Large intestine (tissue), 3 donors: ENCODE results near the gene MBOAT7. TPM values are rescaled to one million over a fixed set of nuclear protein-coding genes. Genes with fewer than 3 reads are reported as not detected.

Experiments used
- DNase-seq, 2 donors: peaks; one replicate each; pipeline versions ENCODE4 v3.0.0 to v3.0.0-alpha.2; 2013
- H3K27ac ChIP-seq: one replicate; pipeline ENCODE4 v1.5.1; 2013; ENCODE audit warnings: low read length
- H3K27me3 ChIP-seq: 2 replicates; pipeline ENCODE4 v1.6.1; 2013; ENCODE audit warnings: low read length; ENCODE audit not compliant: control insufficient read depth, insufficient read depth
- H3K36me3 ChIP-seq: 2 replicates; pipeline ENCODE4 v1.6.1; 2013; ENCODE audit warnings: low read length; ENCODE audit not compliant: control insufficient read depth, insufficient read depth
- H3K4me1 ChIP-seq: one replicate; pipeline ENCODE4 v1.6.1; 2013; ENCODE audit warnings: low read length; ENCODE audit not compliant: control insufficient read depth, insufficient read depth
- H3K4me3 ChIP-seq: one replicate; pipeline ENCODE4 v1.5.1; 2013; ENCODE audit warnings: low read length
- H3K9me3 ChIP-seq: one replicate; pipeline ENCODE4 v1.6.1; 2013; ENCODE audit warnings: mild to moderate bottlenecking, low read depth, low read length, moderate library complexity; ENCODE audit not compliant: control insufficient read depth
- WGBS: methylation state at CpG from one replicate; pipeline ENCODE4 v1.1.5; 2013; ENCODE audit warnings: low lambda C conversion rate; ENCODE audit not compliant: insufficient coverage; 5-methylcytosine and 5-hydroxymethylcytosine counted together
- polyA plus RNA-seq: library from polyadenylated mRNA; unstranded; fragments of 120-200 nt; gene quantifications from one replicate; pipeline ENCODE4 v1.2.1, GENCODE V29; 2013

MBOAT7 gene
- polyA plus RNA-seq, 1 donor = 97.9 TPM

GRCh38 chr19:54142166-54142780 lies 47.1 kb downstream of the MBOAT7 start:
- H3K4me3 ChIP-seq = no peak overlapping the region
- no peaks in the 10 kb centered on the region for H3K27me3 ChIP-seq
- peaks cover 19% of the 10 kb centered on the region for H3K4me1 ChIP-seq
- no peak for DNase-seq
- no peaks in the 10 kb centered on the region for H3K9me3 ChIP-seq
- H3K36me3 ChIP-seq = peaks cover 75% of the 10 kb centered on the region
- WGBS = no CpG with 5 or more reads among the region's 7 CpGs
- H3K27ac ChIP-seq = no peak overlapping the region

- Histone ChIP-seq H3K27me3 (no peaks in the 10 kb centered on the region), H3K4me1 (peaks cover 19% of the 10 kb centered on the region), H3K4me3 (no peak overlapping the region), H3K9me3 (no peaks in the 10 kb centered on the region), H3K36me3 (peaks cover 66% of the 10 kb centered on the region), H3K27ac (no peak overlapping the region)
- no peak for DNase-seq
- no CpG with 5 or more reads among the region's 3 CpGs for WGBS
Observed at GRCh38 chr19:54141356-54141755, 48.0 kb downstream of the MBOAT7 start.

- Histone ChIP-seq H3K27ac (no peak overlapping the region), H3K36me3 (peaks cover 39% of the 10 kb centered on the region), H3K27me3 (no peaks in the 10 kb centered on the region), H3K4me3 (peak overlapping the region; percentile 72), H3K4me1 (peaks cover 25% of the 10 kb centered on the region), H3K9me3 (no peaks in the 10 kb centered on the region)
- no CpG with 5 or more reads among the region's 31 CpGs for WGBS
- no peak for DNase-seq
Observed at GRCh38 chr19:54138489-54139256, 50.7 kb downstream of the MBOAT7 start.

GRCh38 chr19:54137699-54138488 lies 51.5 kb downstream of the MBOAT7 start, which contains the start of gene CNOT3:
Gene CNOT3 (plus strand): TSS chr19:54137762. CDS start chr19:54142979, 5,217 bp downstream.
- WGBS = no CpG with 5 or more reads among the region's 103 CpGs
- peaks cover 31% of the 10 kb centered on the region for H3K36me3 ChIP-seq
- DNase-seq = peak in 1 of 2 donors; percentile 30
- peak within 1 kb of the TSS; percentile 63 for H3K27ac ChIP-seq
- no peaks in the 10 kb centered on the region for H3K27me3 ChIP-seq
- peaks cover 25% of the 10 kb centered on the region for H3K4me1 ChIP-seq
- H3K4me3 ChIP-seq = peak within 1 kb of the TSS; percentile 72
- H3K9me3 ChIP-seq = no peaks in the 10 kb centered on the region

GRCh38 chr19:54136864-54137698 lies 52.3 kb downstream of the MBOAT7 start:
- peak overlapping the region; percentile 72 for H3K4me3 ChIP-seq
- peak; percentile 100 for DNase-seq
- peaks cover 25% of the 10 kb centered on the region for H3K4me1 ChIP-seq
- no peaks in the 10 kb centered on the region for H3K9me3 ChIP-seq
- peaks cover 23% of the 10 kb centered on the region for H3K36me3 ChIP-seq
- WGBS = no CpG with 5 or more reads among the region's 46 CpGs
- no peaks in the 10 kb centered on the region for H3K27me3 ChIP-seq
- H3K27ac ChIP-seq = peak overlapping the region; percentile 63

GRCh38 chr19:54136086-54136863 lies 53.1 kb downstream of the MBOAT7 start:
- peaks cover 20% of the 10 kb centered on the region for H3K4me1 ChIP-seq
- H3K9me3 ChIP-seq = no peaks in the 10 kb centered on the region
- H3K36me3 ChIP-seq = peaks cover 26% of the 10 kb centered on the region
- peak in 1 of 2 donors; percentile 40 for DNase-seq
- H3K27ac ChIP-seq = peak overlapping the region; percentile 16
- peak overlapping the region; percentile 41 for H3K4me3 ChIP-seq
- WGBS = 0% methylated on average over 2 of the region's 30 CpGs
- H3K27me3 ChIP-seq = no peaks in the 10 kb centered on the region

- no peak for DNase-seq
- Histone ChIP-seq H3K4me3 (no peak overlapping the region), H3K4me1 (peaks cover 7% of the 10 kb centered on the region), H3K27ac (no peak overlapping the region), H3K36me3 (peaks cover 24% of the 10 kb centered on the region), H3K9me3 (no peaks in the 10 kb centered on the region), H3K27me3 (no peaks in the 10 kb centered on the region)
- no CpG with 5 or more reads among the region's 2 CpGs for WGBS
Observed at GRCh38 chr19:54133957-54134590, 55.3 kb downstream of the MBOAT7 start.

DNA sequence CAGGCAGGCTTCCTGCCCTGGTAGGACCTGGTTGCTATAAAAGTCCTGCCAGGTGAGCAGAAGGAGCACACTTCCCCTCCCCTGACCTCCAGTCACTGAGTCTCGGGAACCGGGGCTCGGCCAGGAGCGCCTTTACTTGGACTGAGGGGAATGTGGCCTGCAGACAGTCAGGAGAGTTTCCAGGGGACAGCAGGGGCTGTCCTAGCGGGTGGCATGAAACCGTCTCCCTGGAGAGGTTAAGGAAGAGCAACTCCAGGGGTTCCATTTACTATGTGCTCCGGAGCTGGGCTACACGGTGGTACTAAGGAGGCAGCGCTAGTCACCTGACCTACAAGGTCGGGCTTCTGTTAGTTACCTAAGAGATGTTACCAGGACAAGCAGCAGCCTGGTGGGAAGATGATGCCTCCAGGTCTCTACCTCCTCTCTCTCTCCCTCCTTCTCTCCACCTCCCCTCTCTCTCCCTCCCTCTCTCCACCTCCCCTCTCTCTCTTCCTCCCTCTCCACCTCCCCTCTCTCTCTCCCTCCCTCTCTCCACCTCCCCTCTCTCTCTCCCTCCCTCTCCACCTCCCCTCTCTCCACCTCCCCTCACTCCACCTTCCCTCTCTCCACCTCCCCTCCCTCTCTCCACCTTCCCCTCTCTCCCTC lies 55.9 kb downstream of the MBOAT7 start:
- no peaks in the 10 kb centered on the region for H3K9me3 ChIP-seq
- H3K27me3 ChIP-seq = no peaks in the 10 kb centered on the region
- no peak overlapping the region for H3K4me3 ChIP-seq
- peaks cover 28% of the 10 kb centered on the region for H3K36me3 ChIP-seq
- no peak overlapping the region for H3K27ac ChIP-seq
- DNase-seq = peak; percentile 42 to 62
- WGBS = no CpG with 5 or more reads among the region's 10 CpGs
- H3K4me1 ChIP-seq = peaks cover 6% of the 10 kb centered on the region

GRCh38 chr19:54129617-54129996 lies 59.8 kb downstream of the MBOAT7 start:
- DNase-seq = no peak
- Histone ChIP-seq H3K27me3 (no peaks in the 10 kb centered on the region), H3K4me1 (no peaks in the 10 kb centered on the region), H3K27ac (no peak overlapping the region), H3K4me3 (no peak overlapping the region), H3K36me3 (peaks cover 57% of the 10 kb centered on the region), H3K9me3 (no peaks in the 10 kb centered on the region)
- WGBS = no CpG with 5 or more reads among the region's 20 CpGs
